ENCODE results near the gene LPCAT4.
"Not testable (repeated sequence)": the region's sequence is repeated elsewhere in the genome, so short reads cannot be mapped to it uniquely, and the experiment has no call there.

The LPCAT4 gene

DNA sequence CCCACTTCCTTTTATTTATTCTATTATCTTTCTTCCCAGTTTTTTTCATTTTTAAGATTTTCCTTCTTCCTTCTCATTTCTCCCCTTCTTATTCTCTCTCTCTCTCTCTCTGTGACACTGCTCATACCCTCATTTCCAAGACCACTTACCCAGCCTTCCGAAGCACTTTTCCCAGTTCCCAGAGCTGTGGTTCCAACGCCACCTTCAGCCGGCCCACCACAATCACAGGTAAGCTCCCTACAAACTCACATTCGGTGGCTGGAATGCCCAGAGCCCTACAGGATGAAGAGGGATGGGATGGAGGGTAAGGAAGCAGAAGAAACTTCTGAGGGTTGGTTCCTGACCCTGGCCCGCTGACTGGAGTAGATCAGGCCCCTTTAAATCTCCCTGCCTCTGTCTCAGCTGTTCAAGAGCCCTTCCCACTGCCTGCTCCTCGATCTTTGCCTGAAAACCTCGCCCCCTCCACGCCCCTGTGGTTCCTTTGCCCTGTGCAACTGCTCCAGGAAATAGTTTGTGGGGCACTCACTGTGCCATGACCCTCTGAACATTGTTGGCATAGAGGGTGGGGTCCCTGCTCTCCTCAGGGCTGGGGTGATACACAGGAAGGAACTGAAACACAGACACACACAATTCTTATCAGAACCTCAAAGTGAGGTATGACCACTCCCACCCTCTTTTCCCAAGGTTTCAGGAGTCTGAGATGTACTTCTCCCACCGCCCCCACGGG, 4.8 kb downstream of the LPCAT4 start:
- H3K27me3 ChIP-seq (ENCODE audit: control insufficient read depth, insufficient read depth, low read length) = no peaks in the 10 kb centered on the region
- no peak overlapping the region for H3K9ac ChIP-seq (ENCODE audit: low read length)
- peaks cover 13% of the 10 kb centered on the region for H3K4me1 ChIP-seq (ENCODE audit: control insufficient read depth, insufficient read depth, low read length)
- peaks cover 59% of the 10 kb centered on the region for H3K36me3 ChIP-seq (ENCODE audit: control insufficient read depth, insufficient read depth, low read length)
- no peak overlapping the region for H3K4me3 ChIP-seq (ENCODE audit: low read depth, low read length)
- no peak overlapping the region for H3K27ac ChIP-seq (ENCODE audit: low read depth, low read length)
- no peaks in the 10 kb centered on the region for H3K9me3 ChIP-seq (ENCODE audit: control insufficient read depth, insufficient read depth, low read depth, low read length)

DNA sequence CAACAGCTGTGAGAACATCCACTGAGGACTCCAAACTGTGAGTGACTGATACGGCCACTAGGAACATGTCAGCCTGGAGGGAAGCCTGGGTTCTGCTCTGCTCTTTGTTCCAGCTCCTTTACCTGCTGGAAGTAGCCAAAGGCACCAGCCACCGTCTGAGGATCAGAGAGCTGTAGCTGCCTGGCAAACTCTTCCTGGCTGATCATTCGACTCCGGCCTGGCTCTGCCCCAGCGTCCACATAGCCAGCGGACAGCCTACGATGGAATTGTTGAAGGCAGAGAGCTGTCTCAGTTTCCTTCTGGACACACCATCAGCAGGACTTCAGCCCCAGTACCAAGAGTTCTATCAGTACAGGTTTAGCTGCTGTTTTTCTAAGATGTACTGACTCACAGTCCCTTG, 5.7 kb downstream of the LPCAT4 start:
- Histone ChIP-seq H3K27me3 (ENCODE audit: control insufficient read depth, insufficient read depth, low read length) (no peaks in the 10 kb centered on the region), H3K9ac (ENCODE audit: low read length) (no peak overlapping the region), H3K36me3 (ENCODE audit: control insufficient read depth, insufficient read depth, low read length) (peaks cover 68% of the 10 kb centered on the region), H3K4me1 (ENCODE audit: control insufficient read depth, insufficient read depth, low read length) (peaks cover 13% of the 10 kb centered on the region), H3K4me3 (ENCODE audit: low read depth, low read length) (no peak overlapping the region), H3K9me3 (ENCODE audit: control insufficient read depth, insufficient read depth, low read depth, low read length) (no peaks in the 10 kb centered on the region), H3K27ac (ENCODE audit: low read depth, low read length) (no peak overlapping the region)

DNA sequence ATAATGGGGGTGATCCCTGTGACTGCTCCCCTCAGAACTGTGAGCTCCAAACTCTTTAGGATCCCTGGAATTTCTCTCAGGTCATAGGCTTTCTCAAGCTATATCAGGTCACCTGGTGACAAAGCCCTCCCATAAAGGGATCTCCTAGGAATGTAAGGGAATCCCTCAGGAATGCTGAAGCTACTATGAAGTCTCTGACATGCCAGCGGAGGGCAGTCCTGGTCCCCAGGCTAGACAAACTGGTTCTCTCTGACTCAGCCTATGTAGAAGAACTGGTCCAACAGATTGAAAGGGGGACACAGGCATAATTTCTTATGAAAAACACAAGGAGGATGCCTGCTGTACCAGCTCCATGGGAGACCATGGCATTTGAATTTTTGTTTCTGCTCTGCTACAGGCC, 6.7 kb downstream of the LPCAT4 start:
- H3K9ac ChIP-seq (ENCODE audit: low read length) = no peak overlapping the region
- H3K27me3 ChIP-seq (ENCODE audit: control insufficient read depth, insufficient read depth, low read length) = no peaks in the 10 kb centered on the region
- no peak overlapping the region for H3K27ac ChIP-seq (ENCODE audit: low read depth, low read length)
- H3K36me3 ChIP-seq (ENCODE audit: control insufficient read depth, insufficient read depth, low read length) = peaks cover 77% of the 10 kb centered on the region
- H3K4me1 ChIP-seq (ENCODE audit: control insufficient read depth, insufficient read depth, low read length) = peaks cover 5% of the 10 kb centered on the region; the same call in 1 of the 2 replicates
- H3K9me3 ChIP-seq (ENCODE audit: control insufficient read depth, insufficient read depth, low read depth, low read length) = no peaks in the 10 kb centered on the region
- no peak overlapping the region for H3K4me3 ChIP-seq (ENCODE audit: low read depth, low read length)

- no peak overlapping the region for H3K9ac ChIP-seq (ENCODE audit: low read length)
- H3K9me3 ChIP-seq (ENCODE audit: control insufficient read depth, insufficient read depth, low read depth, low read length) = no peaks in the 10 kb centered on the region
- no peaks in the 10 kb centered on the region for H3K4me1 ChIP-seq (ENCODE audit: control insufficient read depth, insufficient read depth, low read length)
- H3K4me3 ChIP-seq (ENCODE audit: low read depth, low read length) = no peak overlapping the region
- H3K27ac ChIP-seq (ENCODE audit: low read depth, low read length) = no peak overlapping the region
- H3K36me3 ChIP-seq (ENCODE audit: control insufficient read depth, insufficient read depth, low read length) = peaks cover 86% of the 10 kb centered on the region
- no peaks in the 10 kb centered on the region for H3K27me3 ChIP-seq (ENCODE audit: control insufficient read depth, insufficient read depth, low read length)
Observed at GRCh38 chr15:34359416-34359815, 7.6 kb downstream of the LPCAT4 start.

DNA sequence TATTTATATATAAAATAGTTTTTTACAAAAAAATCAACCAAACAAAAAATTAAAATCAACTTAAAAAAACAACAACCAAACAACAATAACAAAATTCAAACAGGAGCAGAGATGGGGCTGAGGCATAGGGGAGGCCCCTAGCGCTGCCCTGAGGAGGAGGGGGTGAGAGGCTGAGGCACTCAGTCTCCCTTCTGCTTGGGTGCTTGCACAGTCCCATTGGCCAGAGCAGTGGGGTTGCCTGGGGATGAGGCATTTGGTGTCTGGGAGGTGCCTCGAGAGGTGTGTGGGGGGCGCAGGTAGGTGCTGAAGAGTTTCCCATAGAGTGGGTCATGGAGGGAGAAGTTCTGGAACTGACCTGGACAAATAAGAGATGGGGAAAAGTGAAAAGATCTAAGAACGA, 8.0 kb downstream of the LPCAT4 start:
- no peak overlapping the region for H3K27ac ChIP-seq (ENCODE audit: low read depth, low read length)
- peaks cover 87% of the 10 kb centered on the region for H3K36me3 ChIP-seq (ENCODE audit: control insufficient read depth, insufficient read depth, low read length)
- no peaks in the 10 kb centered on the region for H3K9me3 ChIP-seq (ENCODE audit: control insufficient read depth, insufficient read depth, low read depth, low read length)
- H3K27me3 ChIP-seq (ENCODE audit: control insufficient read depth, insufficient read depth, low read length) = no peaks in the 10 kb centered on the region
- no peaks in the 10 kb centered on the region for H3K4me1 ChIP-seq (ENCODE audit: control insufficient read depth, insufficient read depth, low read length)
- H3K9ac ChIP-seq (ENCODE audit: low read length) = no peak overlapping the region
- no peak overlapping the region for H3K4me3 ChIP-seq (ENCODE audit: low read depth, low read length)

GRCh38 chr15:34358367-34358766, 8.6 kb downstream of the LPCAT4 start:
- Histone ChIP-seq H3K36me3 (ENCODE audit: control insufficient read depth, insufficient read depth, low read length) (peaks cover 82% of the 10 kb centered on the region), H3K4me1 (ENCODE audit: control insufficient read depth, insufficient read depth, low read length) (no peaks in the 10 kb centered on the region), H3K27me3 (ENCODE audit: control insufficient read depth, insufficient read depth, low read length) (no peaks in the 10 kb centered on the region), H3K9me3 (ENCODE audit: control insufficient read depth, insufficient read depth, low read depth, low read length) (no peaks in the 10 kb centered on the region), H3K9ac (ENCODE audit: low read length) (no peak overlapping the region), H3K4me3 (ENCODE audit: low read depth, low read length) (no peak overlapping the region), H3K27ac (ENCODE audit: low read depth, low read length) (no peak overlapping the region)

GRCh38 chr15:34357653-34358052, 9.3 kb downstream of the LPCAT4 start:
- H3K27ac ChIP-seq (ENCODE audit: low read depth, low read length) = no peak overlapping the region
- no peak overlapping the region for H3K4me3 ChIP-seq (ENCODE audit: low read depth, low read length)
- H3K4me1 ChIP-seq (ENCODE audit: control insufficient read depth, insufficient read depth, low read length) = no peaks in the 10 kb centered on the region
- no peaks in the 10 kb centered on the region for H3K9me3 ChIP-seq (ENCODE audit: control insufficient read depth, insufficient read depth, low read depth, low read length)
- H3K9ac ChIP-seq (ENCODE audit: low read length) = no peak overlapping the region
- H3K27me3 ChIP-seq (ENCODE audit: control insufficient read depth, insufficient read depth, low read length) = no peaks in the 10 kb centered on the region
- peaks cover 76% of the 10 kb centered on the region for H3K36me3 ChIP-seq (ENCODE audit: control insufficient read depth, insufficient read depth, low read length)

- Histone ChIP-seq H3K36me3 (ENCODE audit: control insufficient read depth, insufficient read depth, low read length) (peaks cover 55% of the 10 kb centered on the region), H3K9me3 (ENCODE audit: control insufficient read depth, insufficient read depth, low read depth, low read length) (no peaks in the 10 kb centered on the region), H3K27ac (ENCODE audit: low read depth, low read length) (no peak overlapping the region), H3K9ac (ENCODE audit: low read length) (no peak overlapping the region), H3K4me3 (ENCODE audit: low read depth, low read length) (no peak overlapping the region), H3K27me3 (ENCODE audit: control insufficient read depth, insufficient read depth, low read length) (no peaks in the 10 kb centered on the region), H3K4me1 (ENCODE audit: control insufficient read depth, insufficient read depth, low read length) (no peaks in the 10 kb centered on the region)
Observed at GRCh38 chr15:34355241-34355640, 11.8 kb downstream of the LPCAT4 start.

GRCh38 chr15:34354286-34354685, 12.7 kb downstream of the LPCAT4 start:
- peaks cover 46% of the 10 kb centered on the region for H3K36me3 ChIP-seq (ENCODE audit: control insufficient read depth, insufficient read depth, low read length)
- H3K4me3 ChIP-seq (ENCODE audit: low read depth, low read length) = no peak overlapping the region
- H3K27me3 ChIP-seq (ENCODE audit: control insufficient read depth, insufficient read depth, low read length) = no peaks in the 10 kb centered on the region
- H3K9me3 ChIP-seq (ENCODE audit: control insufficient read depth, insufficient read depth, low read depth, low read length) = no peaks in the 10 kb centered on the region
- H3K27ac ChIP-seq (ENCODE audit: low read depth, low read length) = no peak overlapping the region
- no peaks in the 10 kb centered on the region for H3K4me1 ChIP-seq (ENCODE audit: control insufficient read depth, insufficient read depth, low read length)
- H3K9ac ChIP-seq (ENCODE audit: low read length) = no peak overlapping the region

GRCh38 chr15:34353627-34354026, 13.4 kb downstream of the LPCAT4 start:
- H3K27ac ChIP-seq (ENCODE audit: low read depth, low read length) = no peak overlapping the region
- H3K4me1 ChIP-seq (ENCODE audit: control insufficient read depth, insufficient read depth, low read length) = no peaks in the 10 kb centered on the region
- H3K9me3 ChIP-seq (ENCODE audit: control insufficient read depth, insufficient read depth, low read depth, low read length) = no peaks in the 10 kb centered on the region
- no peak overlapping the region for H3K4me3 ChIP-seq (ENCODE audit: low read depth, low read length)
- peaks cover 42% of the 10 kb centered on the region for H3K36me3 ChIP-seq (ENCODE audit: control insufficient read depth, insufficient read depth, low read length)
- no peaks in the 10 kb centered on the region for H3K27me3 ChIP-seq (ENCODE audit: control insufficient read depth, insufficient read depth, low read length)
- no peak overlapping the region for H3K9ac ChIP-seq (ENCODE audit: low read length)

- peaks cover 41% of the 10 kb centered on the region for H3K36me3 ChIP-seq (ENCODE audit: control insufficient read depth, insufficient read depth, low read length)
- H3K27ac ChIP-seq (ENCODE audit: low read depth, low read length); H3K4me1 ChIP-seq (ENCODE audit: control insufficient read depth, insufficient read depth, low read length); H3K9me3 ChIP-seq (ENCODE audit: control insufficient read depth, insufficient read depth, low read depth, low read length); H3K9ac ChIP-seq (ENCODE audit: low read length); H3K27me3 ChIP-seq (ENCODE audit: control insufficient read depth, insufficient read depth, low read length); H3K4me3 ChIP-seq (ENCODE audit: low read depth, low read length): not testable (repeated sequence)
Observed at GRCh38 chr15:34352996-34353395, 14.0 kb downstream of the LPCAT4 start.
